ENCODE data around the gene KCTD14. TPM values are rescaled to one million over a fixed set of nuclear protein-coding genes. Genes with fewer than 3 reads are reported as not detected.
"Not testable (repeated sequence)": the region's sequence is repeated elsewhere in the genome, so short reads cannot be mapped to it uniquely, and the experiment has no call there.

Gene KCTD14
- total RNA-seq, 1 experiment from 2014 or later: 12.6 TPM

- peaks cover 5% of the 10 kb centered on the region for H3K36me3 Mint-ChIP-seq
- no peaks in the 10 kb centered on the region for H3K9me3 Mint-ChIP-seq
- H3K27me3 Mint-ChIP-seq (ENCODE audit: low read depth): no peaks in the 10 kb centered on the region
- TF ChIP-seq NR3C1 (CRISPR knock-in tag; conservative IDR thresholded peaks at IDR 0.05; ENCODE audit: low read depth) (no peak), CREB1 (CRISPR knock-in tag; IDR thresholded peaks at IDR 0.05) (no peak), GRHL2 (CRISPR knock-in tag; IDR thresholded peaks at IDR 0.05; ENCODE audit: insufficient replicate concordance, severe bottlenecking) (no peak), ZNF232 (CRISPR knock-in tag; IDR thresholded peaks at IDR 0.05) (no peak), MXD4 (CRISPR knock-in tag; IDR thresholded peaks at IDR 0.05; ENCODE audit: borderline replicate concordance) (no peak), PRRX2 (CRISPR knock-in tag; IDR thresholded peaks at IDR 0.05) (no peak), NR1H2 (CRISPR knock-in tag; IDR thresholded peaks at IDR 0.05) (no peak), JAZF1 (CRISPR knock-in tag; IDR thresholded peaks at IDR 0.05) (no peak), ZNF219 (CRISPR knock-in tag; IDR thresholded peaks at IDR 0.05; ENCODE audit: borderline replicate concordance) (no peak), HMGA2 (CRISPR knock-in tag; IDR thresholded peaks at IDR 0.05) (no peak), CTCF (IDR thresholded peaks at IDR 0.05) (no peak), AR (CRISPR knock-in tag; IDR thresholded peaks at IDR 0.05) (no peak)
- POLR2A ChIA-PET: interaction anchor here (0.8 to 1.6 kb wide), 2 partner anchors 86 to 145 kb away, joined by 3 to 6 read pairs; partner anchors contain the start of genes ALG8 and NDUFC2
- H3K4me3 Mint-ChIP-seq: peak overlapping the region; percentile 98
- no peak for DNase-seq (ENCODE audit: low spot score)
- H3K27ac Mint-ChIP-seq: peak overlapping the region; percentile 96
- H3K4me1 Mint-ChIP-seq: peaks cover 12% of the 10 kb centered on the region
- CTCF ChIA-PET: interaction anchor here (0.6 to 2.5 kb wide), 6 partner anchors 11 to 85 kb away, joined by 3 to 23 read pairs (median 4); no protein-coding TSS in a partner anchor
- no peak for ATAC-seq
These were observed 29.2 kb downstream of the KCTD14 start for GRCh38 chr11:77993902-77994301.

GRCh38 chr11:77990981-77991380, 32.1 kb downstream of the KCTD14 start:
- Mint-ChIP-seq H3K27me3 (ENCODE audit: low read depth) (no peaks in the 10 kb centered on the region), H3K27ac (no peak overlapping the region), H3K36me3 (peaks cover 26% of the 10 kb centered on the region), H3K9me3 (0 out of 2 replicates have a peak, but pooled peaks cover 4% of the 10 kb centered on the region), H3K4me3 (no peak overlapping the region), H3K4me1 (peaks cover 12% of the 10 kb centered on the region)
- no peak for DNase-seq (ENCODE audit: low spot score)
- no peak for ATAC-seq
- CTCF ChIA-PET: no interaction called here
- POLR2A ChIA-PET: no interaction called here
- TF ChIP-seq SP1 (CRISPR knock-in tag; conservative IDR thresholded peaks at IDR 0.05): no peak
- TF ChIP-seq GABPB1 (CRISPR knock-in tag; IDR thresholded peaks at IDR 0.05): no peak
- no peak for TF ChIP-seq ZNF396 (CRISPR knock-in tag; IDR thresholded peaks at IDR 0.05; ENCODE audit: borderline replicate concordance)
- no peak for TF ChIP-seq NFE2L1 (CRISPR knock-in tag; IDR thresholded peaks at IDR 0.05)
- no peak for TF ChIP-seq ZBTB43 (CRISPR knock-in tag; IDR thresholded peaks at IDR 0.05)
- no peak for TF ChIP-seq NR3C1 (CRISPR knock-in tag; conservative IDR thresholded peaks at IDR 0.05; ENCODE audit: low read depth)
- TF ChIP-seq CBFB (CRISPR knock-in tag; IDR thresholded peaks at IDR 0.05; ENCODE audit: low read depth): no peak

GRCh38 chr11:77986456-77986855, 36.6 kb downstream of the KCTD14 start:
- CTCF ChIA-PET; POLR2A ChIA-PET; DNase-seq (ENCODE audit: low spot score); H3K27me3 Mint-ChIP-seq (ENCODE audit: low read depth); H3K4me3 Mint-ChIP-seq; H3K27ac Mint-ChIP-seq; H3K9me3 Mint-ChIP-seq; H3K4me1 Mint-ChIP-seq; ATAC-seq: not testable (repeated sequence)
- H3K36me3 Mint-ChIP-seq: peaks cover 30% of the 10 kb centered on the region

Measured in WTC11 (cell line).